ENCODE data around the gene PRKD2. TPM values are rescaled to one million over a fixed set of nuclear protein-coding genes. Genes with fewer than 3 reads are reported as not detected.

Gene PRKD2
- total RNA-seq, 1 experiment from 2014 or later, result 100 TPM

DNA sequence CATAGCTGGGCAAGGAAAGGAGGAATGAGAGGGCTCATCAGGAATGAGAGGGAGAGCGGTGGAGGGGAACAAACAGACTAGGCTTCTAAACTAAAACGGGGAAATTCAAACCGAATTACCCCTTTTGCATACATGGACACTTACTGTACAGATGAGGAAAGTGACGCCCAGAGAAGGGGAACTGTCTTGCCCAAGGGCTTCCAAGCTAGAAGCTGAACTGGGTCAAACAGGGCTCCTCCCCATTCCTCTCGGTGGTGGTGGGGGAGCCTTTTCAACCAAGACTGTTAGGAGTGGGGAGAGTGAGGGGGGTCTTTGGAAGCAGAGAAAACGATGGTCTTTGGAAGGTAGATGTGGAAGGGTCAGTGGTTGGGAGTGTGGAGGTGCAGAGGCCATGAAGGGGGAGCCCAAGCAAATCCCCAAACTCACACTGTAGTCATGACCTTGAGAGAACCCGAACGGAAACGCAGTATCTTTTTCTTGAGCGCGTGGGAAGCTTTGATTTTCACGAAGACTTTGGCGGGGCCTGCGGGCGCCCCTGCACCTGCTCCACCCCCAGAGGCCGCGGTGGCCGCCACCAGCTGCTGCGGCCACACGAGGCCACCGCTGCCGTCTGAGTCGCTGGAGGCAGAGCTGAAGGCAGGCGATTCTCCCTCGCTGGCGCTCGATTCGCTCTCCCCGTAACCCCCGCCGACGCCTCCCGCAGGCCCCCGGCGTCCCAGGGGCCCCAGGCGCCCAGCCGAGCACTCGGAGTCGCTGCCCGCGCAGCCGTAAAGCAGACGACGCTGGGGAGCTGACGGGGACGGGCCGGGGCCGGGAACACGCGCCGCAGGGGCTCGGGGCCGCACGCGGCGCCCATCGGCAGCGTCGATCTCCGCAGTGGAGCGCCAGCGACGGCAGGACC is 68.6 kb downstream of the PRKD2 start:
- ChIA-PET POLR2A (no interaction called here), CTCF (interaction anchor here (1.6 to 2.1 kb wide), 3 partner anchors 11 to 31 kb away, joined by 7 to 16 read pairs (median 9); partner anchors contain the start of gene DACT3)
- Mint-ChIP-seq H3K4me1 (peaks cover 6% of the 10 kb centered on the region), H3K9me3 (no peaks in the 10 kb centered on the region), H3K36me3 (no peaks in the 10 kb centered on the region; the same call in 1 of the 2 replicates), H3K4me3 (peak overlapping the region; percentile 62), H3K27me3 (ENCODE audit: low read depth) (peaks cover 84% of the 10 kb centered on the region), H3K27ac (no peak overlapping the region)
- DNase-seq (ENCODE audit: low spot score) (no peak), ATAC-seq (peak; percentile 37)
- TF ChIP-seq JUN (CRISPR knock-in tag; IDR thresholded peaks at IDR 0.05), result no peak
- TF ChIP-seq, protein P1, sequence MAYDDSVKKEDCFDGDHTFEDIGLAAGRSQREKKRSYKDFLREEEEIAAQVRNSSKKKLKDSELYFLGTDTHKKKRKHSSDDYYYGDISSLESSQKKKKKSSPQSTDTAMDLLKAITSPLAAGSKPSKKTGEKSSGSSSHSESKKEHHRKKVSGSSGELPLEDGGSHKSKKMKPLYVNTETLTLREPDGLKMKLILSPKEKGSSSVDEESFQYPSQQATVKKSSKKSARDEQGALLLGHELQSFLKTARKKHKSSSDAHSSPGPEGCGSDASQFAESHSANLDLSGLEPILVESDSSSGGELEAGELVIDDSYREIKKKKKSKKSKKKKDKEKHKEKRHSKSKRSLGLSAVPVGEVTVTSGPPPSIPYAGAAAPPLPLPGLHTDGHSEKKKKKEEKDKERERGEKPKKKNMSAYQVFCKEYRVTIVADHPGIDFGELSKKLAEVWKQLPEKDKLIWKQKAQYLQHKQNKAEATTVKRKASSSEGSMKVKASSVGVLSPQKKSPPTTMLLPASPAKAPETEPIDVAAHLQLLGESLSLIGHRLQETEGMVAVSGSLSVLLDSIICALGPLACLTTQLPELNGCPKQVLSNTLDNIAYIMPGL (CRISPR knock-in tag; IDR thresholded peaks at IDR 0.05), result peak; percentile 64; the same call in 1 of the 2 replicates
- TF ChIP-seq, protein P2, sequence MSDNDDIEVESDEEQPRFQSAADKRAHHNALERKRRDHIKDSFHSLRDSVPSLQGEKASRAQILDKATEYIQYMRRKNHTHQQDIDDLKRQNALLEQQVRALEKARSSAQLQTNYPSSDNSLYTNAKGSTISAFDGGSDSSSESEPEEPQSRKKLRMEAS (CRISPR knock-in tag; IDR thresholded peaks at IDR 0.05), result peak; percentile 52; the same call in 1 of the 2 replicates
- no peak for TF ChIP-seq SMAD4 (CRISPR knock-in tag; IDR thresholded peaks at IDR 0.05)
- TF ChIP-seq ZNF423 (CRISPR knock-in tag; IDR thresholded peaks at IDR 0.05), result no peak
- TF ChIP-seq, protein P3, sequence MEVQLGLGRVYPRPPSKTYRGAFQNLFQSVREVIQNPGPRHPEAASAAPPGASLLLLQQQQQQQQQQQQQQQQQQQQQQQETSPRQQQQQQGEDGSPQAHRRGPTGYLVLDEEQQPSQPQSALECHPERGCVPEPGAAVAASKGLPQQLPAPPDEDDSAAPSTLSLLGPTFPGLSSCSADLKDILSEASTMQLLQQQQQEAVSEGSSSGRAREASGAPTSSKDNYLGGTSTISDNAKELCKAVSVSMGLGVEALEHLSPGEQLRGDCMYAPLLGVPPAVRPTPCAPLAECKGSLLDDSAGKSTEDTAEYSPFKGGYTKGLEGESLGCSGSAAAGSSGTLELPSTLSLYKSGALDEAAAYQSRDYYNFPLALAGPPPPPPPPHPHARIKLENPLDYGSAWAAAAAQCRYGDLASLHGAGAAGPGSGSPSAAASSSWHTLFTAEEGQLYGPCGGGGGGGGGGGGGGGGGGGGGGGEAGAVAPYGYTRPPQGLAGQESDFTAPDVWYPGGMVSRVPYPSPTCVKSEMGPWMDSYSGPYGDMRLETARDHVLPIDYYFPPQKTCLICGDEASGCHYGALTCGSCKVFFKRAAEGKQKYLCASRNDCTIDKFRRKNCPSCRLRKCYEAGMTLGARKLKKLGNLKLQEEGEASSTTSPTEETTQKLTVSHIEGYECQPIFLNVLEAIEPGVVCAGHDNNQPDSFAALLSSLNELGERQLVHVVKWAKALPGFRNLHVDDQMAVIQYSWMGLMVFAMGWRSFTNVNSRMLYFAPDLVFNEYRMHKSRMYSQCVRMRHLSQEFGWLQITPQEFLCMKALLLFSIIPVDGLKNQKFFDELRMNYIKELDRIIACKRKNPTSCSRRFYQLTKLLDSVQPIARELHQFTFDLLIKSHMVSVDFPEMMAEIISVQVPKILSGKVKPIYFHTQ (CRISPR knock-in tag; IDR thresholded peaks at IDR 0.05), result no peak
- TF ChIP-seq ZNF416 (CRISPR knock-in tag; IDR thresholded peaks at IDR 0.05), result no peak
- TF ChIP-seq, protein P4, sequence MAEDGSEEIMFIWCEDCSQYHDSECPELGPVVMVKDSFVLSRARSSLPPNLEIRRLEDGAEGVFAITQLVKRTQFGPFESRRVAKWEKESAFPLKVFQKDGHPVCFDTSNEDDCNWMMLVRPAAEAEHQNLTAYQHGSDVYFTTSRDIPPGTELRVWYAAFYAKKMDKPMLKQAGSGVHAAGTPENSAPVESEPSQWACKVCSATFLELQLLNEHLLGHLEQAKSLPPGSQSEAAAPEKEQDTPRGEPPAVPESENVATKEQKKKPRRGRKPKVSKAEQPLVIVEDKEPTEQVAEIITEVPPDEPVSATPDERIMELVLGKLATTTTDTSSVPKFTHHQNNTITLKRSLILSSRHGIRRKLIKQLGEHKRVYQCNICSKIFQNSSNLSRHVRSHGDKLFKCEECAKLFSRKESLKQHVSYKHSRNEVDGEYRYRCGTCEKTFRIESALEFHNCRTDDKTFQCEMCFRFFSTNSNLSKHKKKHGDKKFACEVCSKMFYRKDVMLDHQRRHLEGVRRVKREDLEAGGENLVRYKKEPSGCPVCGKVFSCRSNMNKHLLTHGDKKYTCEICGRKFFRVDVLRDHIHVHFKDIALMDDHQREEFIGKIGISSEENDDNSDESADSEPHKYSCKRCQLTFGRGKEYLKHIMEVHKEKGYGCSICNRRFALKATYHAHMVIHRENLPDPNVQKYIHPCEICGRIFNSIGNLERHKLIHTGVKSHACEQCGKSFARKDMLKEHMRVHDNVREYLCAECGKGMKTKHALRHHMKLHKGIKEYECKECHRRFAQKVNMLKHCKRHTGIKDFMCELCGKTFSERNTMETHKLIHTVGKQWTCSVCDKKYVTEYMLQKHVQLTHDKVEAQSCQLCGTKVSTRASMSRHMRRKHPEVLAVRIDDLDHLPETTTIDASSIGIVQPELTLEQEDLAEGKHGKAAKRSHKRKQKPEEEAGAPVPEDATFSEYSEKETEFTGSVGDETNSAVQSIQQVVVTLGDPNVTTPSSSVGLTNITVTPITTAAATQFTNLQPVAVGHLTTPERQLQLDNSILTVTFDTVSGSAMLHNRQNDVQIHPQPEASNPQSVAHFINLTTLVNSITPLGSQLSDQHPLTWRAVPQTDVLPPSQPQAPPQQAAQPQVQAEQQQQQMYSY (CRISPR knock-in tag; IDR thresholded peaks at IDR 0.05), result no peak
- TF ChIP-seq ESRRA (CRISPR knock-in tag; IDR thresholded peaks at IDR 0.05; ENCODE audit: borderline replicate concordance), result peak; percentile 67; the same call in 1 of the 2 replicates
- TF ChIP-seq, protein P5, sequence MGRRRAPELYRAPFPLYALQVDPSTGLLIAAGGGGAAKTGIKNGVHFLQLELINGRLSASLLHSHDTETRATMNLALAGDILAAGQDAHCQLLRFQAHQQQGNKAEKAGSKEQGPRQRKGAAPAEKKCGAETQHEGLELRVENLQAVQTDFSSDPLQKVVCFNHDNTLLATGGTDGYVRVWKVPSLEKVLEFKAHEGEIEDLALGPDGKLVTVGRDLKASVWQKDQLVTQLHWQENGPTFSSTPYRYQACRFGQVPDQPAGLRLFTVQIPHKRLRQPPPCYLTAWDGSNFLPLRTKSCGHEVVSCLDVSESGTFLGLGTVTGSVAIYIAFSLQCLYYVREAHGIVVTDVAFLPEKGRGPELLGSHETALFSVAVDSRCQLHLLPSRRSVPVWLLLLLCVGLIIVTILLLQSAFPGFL (CRISPR knock-in tag; IDR thresholded peaks at IDR 0.05; ENCODE audit: borderline replicate concordance), result no peak
- TF ChIP-seq, protein P6, sequence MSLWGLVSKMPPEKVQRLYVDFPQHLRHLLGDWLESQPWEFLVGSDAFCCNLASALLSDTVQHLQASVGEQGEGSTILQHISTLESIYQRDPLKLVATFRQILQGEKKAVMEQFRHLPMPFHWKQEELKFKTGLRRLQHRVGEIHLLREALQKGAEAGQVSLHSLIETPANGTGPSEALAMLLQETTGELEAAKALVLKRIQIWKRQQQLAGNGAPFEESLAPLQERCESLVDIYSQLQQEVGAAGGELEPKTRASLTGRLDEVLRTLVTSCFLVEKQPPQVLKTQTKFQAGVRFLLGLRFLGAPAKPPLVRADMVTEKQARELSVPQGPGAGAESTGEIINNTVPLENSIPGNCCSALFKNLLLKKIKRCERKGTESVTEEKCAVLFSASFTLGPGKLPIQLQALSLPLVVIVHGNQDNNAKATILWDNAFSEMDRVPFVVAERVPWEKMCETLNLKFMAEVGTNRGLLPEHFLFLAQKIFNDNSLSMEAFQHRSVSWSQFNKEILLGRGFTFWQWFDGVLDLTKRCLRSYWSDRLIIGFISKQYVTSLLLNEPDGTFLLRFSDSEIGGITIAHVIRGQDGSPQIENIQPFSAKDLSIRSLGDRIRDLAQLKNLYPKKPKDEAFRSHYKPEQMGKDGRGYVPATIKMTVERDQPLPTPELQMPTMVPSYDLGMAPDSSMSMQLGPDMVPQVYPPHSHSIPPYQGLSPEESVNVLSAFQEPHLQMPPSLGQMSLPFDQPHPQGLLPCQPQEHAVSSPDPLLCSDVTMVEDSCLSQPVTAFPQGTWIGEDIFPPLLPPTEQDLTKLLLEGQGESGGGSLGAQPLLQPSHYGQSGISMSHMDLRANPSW (CRISPR knock-in tag; conservative IDR thresholded peaks at IDR 0.05; ENCODE audit: low read depth), result no peak
- TF ChIP-seq ELF4 (CRISPR knock-in tag; IDR thresholded peaks at IDR 0.05; ENCODE audit: low read depth), result no peak
- TF ChIP-seq, protein P7, sequence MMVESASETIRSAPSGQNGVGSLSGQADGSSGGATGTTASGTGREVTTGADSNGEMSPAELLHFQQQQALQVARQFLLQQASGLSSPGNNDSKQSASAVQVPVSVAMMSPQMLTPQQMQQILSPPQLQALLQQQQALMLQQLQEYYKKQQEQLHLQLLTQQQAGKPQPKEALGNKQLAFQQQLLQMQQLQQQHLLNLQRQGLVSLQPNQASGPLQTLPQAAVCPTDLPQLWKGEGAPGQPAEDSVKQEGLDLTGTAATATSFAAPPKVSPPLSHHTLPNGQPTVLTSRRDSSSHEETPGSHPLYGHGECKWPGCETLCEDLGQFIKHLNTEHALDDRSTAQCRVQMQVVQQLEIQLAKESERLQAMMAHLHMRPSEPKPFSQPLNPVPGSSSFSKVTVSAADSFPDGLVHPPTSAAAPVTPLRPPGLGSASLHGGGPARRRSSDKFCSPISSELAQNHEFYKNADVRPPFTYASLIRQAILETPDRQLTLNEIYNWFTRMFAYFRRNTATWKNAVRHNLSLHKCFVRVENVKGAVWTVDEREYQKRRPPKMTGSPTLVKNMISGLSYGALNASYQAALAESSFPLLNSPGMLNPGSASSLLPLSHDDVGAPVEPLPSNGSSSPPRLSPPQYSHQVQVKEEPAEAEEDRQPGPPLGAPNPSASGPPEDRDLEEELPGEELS (CRISPR knock-in tag; IDR thresholded peaks at IDR 0.05), result 0 out of 2 replicates have a peak, but pooled peaks have one; percentile 57
- TF ChIP-seq ZNF138 (CRISPR knock-in tag; conservative IDR thresholded peaks at IDR 0.05), result 0 out of 2 replicates have a peak, but pooled peaks have one; percentile 27
- peak; percentile 42; the same call in 1 of the 2 replicates for TF ChIP-seq TP53 (CRISPR knock-in tag; IDR thresholded peaks at IDR 0.05)
- TF ChIP-seq MYBL2 (CRISPR knock-in tag; IDR thresholded peaks at IDR 0.05), result no peak
- TF ChIP-seq NR2C2 (CRISPR knock-in tag; IDR thresholded peaks at IDR 0.05), result 0 out of 2 replicates have a peak, but pooled peaks have one; percentile 14
- TF ChIP-seq ATF1 (CRISPR knock-in tag; IDR thresholded peaks at IDR 0.05), result no peak
- TF ChIP-seq FOXK1 (CRISPR knock-in tag; IDR thresholded peaks at IDR 0.05), result 0 out of 2 replicates have a peak, but pooled peaks have one; percentile 5
- no peak for TF ChIP-seq ZNF317 (CRISPR knock-in tag; IDR thresholded peaks at IDR 0.05; ENCODE audit: borderline replicate concordance, low read depth)
